ENCODE results near the gene WHRN. TPM values are rescaled to one million over a fixed set of nuclear protein-coding genes. Genes with fewer than 3 reads are reported as not detected.
A peak's percentile ranks its signal among the peaks of the same experiment; 100 is the strongest.

The WHRN gene
- polyA plus RNA-seq, 4 donors = 2.7 to 12.9 (median 7.9) TPM

GRCh38 chr9:114410910-114411309 lies 94.4 kb downstream of the WHRN start:
- WGBS, 3 donors = 89 to 91% (median 89%) methylated on average over 8 of the region's 8 CpGs
- Histone ChIP-seq H3K27ac (ENCODE audit: low read depth in 1 of 3, low read length in 2 of 3) (no peak overlapping the region), H3K4me1 (ENCODE audit: control insufficient read depth in 3 of 3, insufficient read depth in 2 of 3, low read depth in 1 of 3, low read length in 2 of 3) (no peaks in the 10 kb centered on the region), H3K4me3 (ENCODE audit: low read depth in 1 of 3, low read length in 3 of 3) (no peak overlapping the region), H3K9me3 (ENCODE audit: control insufficient read depth in 2 of 2, insufficient read depth in 1 of 2, low read depth in 1 of 2, low read length in 1 of 2) (no peaks in the 10 kb centered on the region), H3K27me3 (ENCODE audit: control insufficient read depth in 3 of 3, insufficient read depth in 3 of 3, low read length in 3 of 3) (no peaks in the 10 kb centered on the region), H3K36me3 (ENCODE audit: control insufficient read depth in 3 of 3, insufficient read depth in 2 of 3, low read depth in 1 of 3, low read length in 3 of 3) (peaks cover 0 to 12% (median 0%) of the 10 kb centered on the region in 3 donors)
- DNase-seq (no peak), FAIRE-seq (no peak)

- Histone ChIP-seq H3K9me3 (ENCODE audit: control insufficient read depth in 2 of 2, insufficient read depth in 1 of 2, low read depth in 1 of 2, low read length in 1 of 2) (no peaks in the 10 kb centered on the region), H3K4me1 (ENCODE audit: control insufficient read depth in 3 of 3, insufficient read depth in 2 of 3, low read depth in 1 of 3, low read length in 2 of 3) (no peaks in the 10 kb centered on the region), H3K27ac (ENCODE audit: low read depth in 1 of 3, low read length in 2 of 3) (no peak overlapping the region), H3K27me3 (ENCODE audit: control insufficient read depth in 3 of 3, insufficient read depth in 3 of 3, low read length in 3 of 3) (no peaks in the 10 kb centered on the region), H3K4me3 (ENCODE audit: low read depth in 1 of 3, low read length in 3 of 3) (no peak overlapping the region), H3K36me3 (ENCODE audit: control insufficient read depth in 3 of 3, insufficient read depth in 2 of 3, low read depth in 1 of 3, low read length in 3 of 3) (peaks cover 0 to 10% (median 0%) of the 10 kb centered on the region in 3 donors)
- WGBS, 3 donors = 71 to 79% (median 71%) methylated on average over 5 of the region's 5 CpGs
- DNase-seq (no peak), FAIRE-seq (no peak)
These were observed 95.4 kb downstream of the WHRN start for GRCh38 chr9:114409842-114410241.

- H3K4me3 ChIP-seq (ENCODE audit: low read depth in 1 of 3, low read length in 3 of 3) = no peak overlapping the region
- peaks cover 0 to 10% (median 0%) of the 10 kb centered on the region in 3 donors for H3K36me3 ChIP-seq (ENCODE audit: control insufficient read depth in 3 of 3, insufficient read depth in 2 of 3, low read depth in 1 of 3, low read length in 3 of 3)
- FAIRE-seq (no peak), DNase-seq (no peak)
- no peak overlapping the region for H3K27ac ChIP-seq (ENCODE audit: low read depth in 1 of 3, low read length in 2 of 3)
- 71 to 84% (median 77%) methylated on average over 11 of the region's 11 CpGs for WGBS, 3 donors
- no peaks in the 10 kb centered on the region for H3K27me3 ChIP-seq (ENCODE audit: control insufficient read depth in 3 of 3, insufficient read depth in 3 of 3, low read length in 3 of 3)
- no peaks in the 10 kb centered on the region for H3K9me3 ChIP-seq (ENCODE audit: control insufficient read depth in 2 of 2, insufficient read depth in 1 of 2, low read depth in 1 of 2, low read length in 1 of 2)
- H3K4me1 ChIP-seq (ENCODE audit: control insufficient read depth in 3 of 3, insufficient read depth in 2 of 3, low read depth in 1 of 3, low read length in 2 of 3) = no peaks in the 10 kb centered on the region
These were observed 96.0 kb downstream of the WHRN start for GRCh38 chr9:114409103-114409780.

- H3K27ac ChIP-seq (ENCODE audit: low read depth in 1 of 3, low read length in 2 of 3) = no peak overlapping the region
- H3K27me3 ChIP-seq (ENCODE audit: control insufficient read depth in 3 of 3, insufficient read depth in 3 of 3, low read length in 3 of 3) = no peaks in the 10 kb centered on the region
- FAIRE-seq (no peak), DNase-seq (no peak)
- H3K9me3 ChIP-seq (ENCODE audit: control insufficient read depth in 2 of 2, insufficient read depth in 1 of 2, low read depth in 1 of 2, low read length in 1 of 2) = no peaks in the 10 kb centered on the region
- H3K4me1 ChIP-seq (ENCODE audit: control insufficient read depth in 3 of 3, insufficient read depth in 2 of 3, low read depth in 1 of 3, low read length in 2 of 3) = no peaks in the 10 kb centered on the region
- WGBS, 3 donors = 83 to 85% (median 84%) methylated on average over 7 of the region's 7 CpGs
- H3K4me3 ChIP-seq (ENCODE audit: low read depth in 1 of 3, low read length in 3 of 3) = no peak overlapping the region
- H3K36me3 ChIP-seq (ENCODE audit: control insufficient read depth in 3 of 3, insufficient read depth in 2 of 3, low read depth in 1 of 3, low read length in 3 of 3) = peaks cover 0 to 11% (median 0%) of the 10 kb centered on the region in 3 donors
These were observed 96.6 kb downstream of the WHRN start for GRCh38 chr9:114408645-114409044.

- FAIRE-seq = no peak
- peaks cover 0 to 17% (median 0%) of the 10 kb centered on the region in 3 donors for H3K36me3 ChIP-seq (ENCODE audit: control insufficient read depth in 3 of 3, insufficient read depth in 2 of 3, low read depth in 1 of 3, low read length in 3 of 3)
- H3K4me1 ChIP-seq (ENCODE audit: control insufficient read depth in 3 of 3, insufficient read depth in 2 of 3, low read depth in 1 of 3, low read length in 2 of 3) = no peaks in the 10 kb centered on the region
- H3K27ac ChIP-seq (ENCODE audit: low read depth in 1 of 3, low read length in 2 of 3) = no peak overlapping the region
- no peaks in the 10 kb centered on the region for H3K27me3 ChIP-seq (ENCODE audit: control insufficient read depth in 3 of 3, insufficient read depth in 3 of 3, low read length in 3 of 3)
- DNase-seq = no peak
- 85 to 91% (median 89%) methylated on average over 5 of the region's 5 CpGs for WGBS, 3 donors
- no peaks in the 10 kb centered on the region for H3K9me3 ChIP-seq (ENCODE audit: control insufficient read depth in 2 of 2, insufficient read depth in 1 of 2, low read depth in 1 of 2, low read length in 1 of 2)
- H3K4me3 ChIP-seq (ENCODE audit: low read depth in 1 of 3, low read length in 3 of 3) = no peak overlapping the region
These were observed 97.4 kb downstream of the WHRN start for GRCh38 chr9:114407889-114408288.

GRCh38 chr9:114406441-114406840 lies 98.8 kb downstream of the WHRN start:
- 90 to 92% (median 90%) methylated on average over 13 of the region's 13 CpGs for WGBS, 3 donors
- no peak overlapping the region for H3K27ac ChIP-seq (ENCODE audit: low read depth in 1 of 3, low read length in 2 of 3)
- peaks cover 0 to 25% (median 0%) of the 10 kb centered on the region in 3 donors for H3K36me3 ChIP-seq (ENCODE audit: control insufficient read depth in 3 of 3, insufficient read depth in 2 of 3, low read depth in 1 of 3, low read length in 3 of 3)
- H3K4me1 ChIP-seq (ENCODE audit: control insufficient read depth in 3 of 3, insufficient read depth in 2 of 3, low read depth in 1 of 3, low read length in 2 of 3) = peaks cover 0 to 2% (median 0%) of the 10 kb centered on the region in 3 donors
- FAIRE-seq (no peak), DNase-seq (no peak)
- H3K9me3 ChIP-seq (ENCODE audit: control insufficient read depth in 2 of 2, insufficient read depth in 1 of 2, low read depth in 1 of 2, low read length in 1 of 2) = no peaks in the 10 kb centered on the region
- H3K4me3 ChIP-seq (ENCODE audit: low read depth in 1 of 3, low read length in 3 of 3) = no peak overlapping the region
- no peaks in the 10 kb centered on the region for H3K27me3 ChIP-seq (ENCODE audit: control insufficient read depth in 3 of 3, insufficient read depth in 3 of 3, low read length in 3 of 3)

- FAIRE-seq (no peak), DNase-seq (peak; percentile 79 to 84)
- peaks cover 0 to 8% (median 0%) of the 10 kb centered on the region in 3 donors for H3K4me1 ChIP-seq (ENCODE audit: control insufficient read depth in 3 of 3, insufficient read depth in 2 of 3, low read depth in 1 of 3, low read length in 2 of 3)
- H3K9me3 ChIP-seq (ENCODE audit: control insufficient read depth in 2 of 2, insufficient read depth in 1 of 2, low read depth in 1 of 2, low read length in 1 of 2) = no peaks in the 10 kb centered on the region
- no peak overlapping the region for H3K4me3 ChIP-seq (ENCODE audit: low read depth in 1 of 3, low read length in 3 of 3)
- no peak overlapping the region for H3K27ac ChIP-seq (ENCODE audit: low read depth in 1 of 3, low read length in 2 of 3)
- 31 to 45% (median 34%) methylated on average over 13 to 15 of the region's 15 CpGs for WGBS, 3 donors
- peaks cover 0 to 25% (median 0%) of the 10 kb centered on the region in 3 donors for H3K36me3 ChIP-seq (ENCODE audit: control insufficient read depth in 3 of 3, insufficient read depth in 2 of 3, low read depth in 1 of 3, low read length in 3 of 3)
- no peaks in the 10 kb centered on the region for H3K27me3 ChIP-seq (ENCODE audit: control insufficient read depth in 3 of 3, insufficient read depth in 3 of 3, low read length in 3 of 3)
These were observed 99.8 kb downstream of the WHRN start for GRCh38 chr9:114405294-114406034.

GRCh38 chr9:114404531-114404930 lies 100.7 kb downstream of the WHRN start:
- H3K27ac ChIP-seq (ENCODE audit: low read depth in 1 of 3, low read length in 2 of 3) = no peak overlapping the region
- FAIRE-seq (no peak), DNase-seq (no peak)
- no peaks in the 10 kb centered on the region for H3K27me3 ChIP-seq (ENCODE audit: control insufficient read depth in 3 of 3, insufficient read depth in 3 of 3, low read length in 3 of 3)
- H3K4me3 ChIP-seq (ENCODE audit: low read depth in 1 of 3, low read length in 3 of 3) = no peak overlapping the region
- H3K4me1 ChIP-seq (ENCODE audit: control insufficient read depth in 3 of 3, insufficient read depth in 2 of 3, low read depth in 1 of 3, low read length in 2 of 3) = peaks cover 0 to 8% (median 0%) of the 10 kb centered on the region in 3 donors
- WGBS, 3 donors = 84 to 91% (median 89%) methylated on average over 2 of the region's 2 CpGs
- peaks cover 0 to 25% (median 0%) of the 10 kb centered on the region in 3 donors for H3K36me3 ChIP-seq (ENCODE audit: control insufficient read depth in 3 of 3, insufficient read depth in 2 of 3, low read depth in 1 of 3, low read length in 3 of 3)
- no peaks in the 10 kb centered on the region for H3K9me3 ChIP-seq (ENCODE audit: control insufficient read depth in 2 of 2, insufficient read depth in 1 of 2, low read depth in 1 of 2, low read length in 1 of 2)
